AG04450 (cell line): Measurements from ENCODE around the gene LRP2BP. TPM values are rescaled to one million over a fixed set of nuclear protein-coding genes. Genes with fewer than 3 reads are reported as not detected.
A peak's percentile ranks its signal among the peaks of the same experiment; 100 is the strongest.

ENCODE experiments used
- CTCF ChIA-PET: fragments of 300-600, 350-600 bp; formaldehyde crosslinking; extraction: SDS; loops from one replicate; lab custom pipeline; 2022; ENCODE audit warnings: antibody characterized with exemption, inconsistent platforms; lab: Charles Lee
- POLR2A ChIA-PET: fragments of 350-600 bp; formaldehyde crosslinking; extraction: SDS; loops from one replicate; lab custom pipeline; 2021; ENCODE audit warnings: antibody characterized with exemption, inconsistent platforms; lab: Yijun Ruan, JAX
- DNase-seq: peaks from one replicate; pipeline ENCODE4 v3.0.0-alpha.2; 2011; ENCODE audit warnings: low read depth, low spot score
- H3K27ac ChIP-seq: one replicate; pipeline ENCODE4 v1.5.1; 2012; ENCODE audit warnings: low read depth, low read length, control low read depth
- H3K27me3 ChIP-seq: one replicate; pipeline ENCODE4 v1.6.0; 2012; ENCODE audit warnings: low read length; ENCODE audit not compliant: control insufficient read depth, insufficient read depth
- H3K4me3 ChIP-seq: 2 replicates; pipeline ENCODE4 v1.5.1; 2011; ENCODE audit warnings: mild to moderate bottlenecking, low read depth, low read length, control low read depth
- H3K9me3 ChIP-seq: 2 replicates; pipeline ENCODE4 v1.5.1; 2012; ENCODE audit warnings: low read length; ENCODE audit not compliant: control insufficient read depth, insufficient read depth
- polyA plus RNA-seq: library from polyadenylated mRNA; depleted of rRNA; stranded (reverse); fragments of >200 nt; gene quantifications from 2 replicates; pipeline ENCODE4 v1.2.3, GENCODE V29; 2011
- TF ChIP-seq, protein P1 (sequence below): IDR thresholded peaks from 2 replicates; pipeline ENCODE4 v1.5.1; 2011; ENCODE audit warnings: low read depth, low read length, control low read depth, inconsistent platforms

The LRP2BP gene
- polyA plus RNA-seq, 1 experiment: 0.05 TPM

DNA sequence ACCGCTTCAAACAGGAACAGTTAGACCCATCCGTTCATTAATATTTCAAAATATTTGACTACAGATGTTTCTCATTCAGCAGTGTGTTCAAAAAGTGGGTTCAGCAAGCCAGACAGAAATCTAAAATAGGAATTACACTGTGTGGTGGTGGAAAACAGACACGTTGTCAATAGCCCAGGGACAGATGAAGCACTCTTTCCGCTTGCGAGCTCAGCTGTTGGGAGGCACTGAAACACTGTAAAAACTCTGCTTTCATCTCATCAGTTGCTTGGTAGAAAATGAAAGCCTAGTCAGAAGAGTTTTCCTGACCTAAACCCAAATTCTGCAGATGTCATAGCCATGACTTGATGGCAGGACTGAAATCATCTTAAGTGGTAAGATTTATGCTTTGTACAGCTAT is 38.5 kb downstream of the LRP2BP start:
- Histone ChIP-seq H3K9me3 (no peaks in the 10 kb centered on the region), H3K27ac (no peak overlapping the region), H3K27me3 (no peaks in the 10 kb centered on the region), H3K4me3 (no peak overlapping the region)
- POLR2A ChIA-PET: no interaction called here
- CTCF ChIA-PET: interaction anchor here (0.7 kb wide), 1 partner anchor 32 kb away, joined by 3 read pairs; no protein-coding TSS in a partner anchor
- DNase-seq: no peak
- TF ChIP-seq, protein P1, sequence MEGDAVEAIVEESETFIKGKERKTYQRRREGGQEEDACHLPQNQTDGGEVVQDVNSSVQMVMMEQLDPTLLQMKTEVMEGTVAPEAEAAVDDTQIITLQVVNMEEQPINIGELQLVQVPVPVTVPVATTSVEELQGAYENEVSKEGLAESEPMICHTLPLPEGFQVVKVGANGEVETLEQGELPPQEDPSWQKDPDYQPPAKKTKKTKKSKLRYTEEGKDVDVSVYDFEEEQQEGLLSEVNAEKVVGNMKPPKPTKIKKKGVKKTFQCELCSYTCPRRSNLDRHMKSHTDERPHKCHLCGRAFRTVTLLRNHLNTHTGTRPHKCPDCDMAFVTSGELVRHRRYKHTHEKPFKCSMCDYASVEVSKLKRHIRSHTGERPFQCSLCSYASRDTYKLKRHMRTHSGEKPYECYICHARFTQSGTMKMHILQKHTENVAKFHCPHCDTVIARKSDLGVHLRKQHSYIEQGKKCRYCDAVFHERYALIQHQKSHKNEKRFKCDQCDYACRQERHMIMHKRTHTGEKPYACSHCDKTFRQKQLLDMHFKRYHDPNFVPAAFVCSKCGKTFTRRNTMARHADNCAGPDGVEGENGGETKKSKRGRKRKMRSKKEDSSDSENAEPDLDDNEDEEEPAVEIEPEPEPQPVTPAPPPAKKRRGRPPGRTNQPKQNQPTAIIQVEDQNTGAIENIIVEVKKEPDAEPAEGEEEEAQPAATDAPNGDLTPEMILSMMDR: no peak

DNA sequence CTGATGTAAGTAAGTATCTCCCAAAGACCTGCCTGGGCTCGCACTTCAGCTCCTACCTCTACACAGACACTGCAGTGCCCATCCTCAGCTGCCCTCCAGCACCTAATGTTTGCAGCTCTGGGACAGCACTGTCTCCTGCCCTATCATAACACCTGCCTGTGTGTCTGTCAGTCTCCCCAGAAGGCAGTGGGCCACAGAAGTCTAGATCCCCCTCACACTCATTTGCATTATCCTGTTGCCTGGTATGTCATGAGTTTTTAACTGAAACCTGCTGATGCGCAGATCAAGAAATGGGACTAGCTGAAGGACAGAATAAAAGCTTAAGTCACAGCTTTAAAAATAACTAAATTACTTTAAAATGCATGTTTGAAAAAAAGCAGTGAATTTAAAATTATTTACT is 43.0 kb downstream of the LRP2BP start:
- H3K27me3 ChIP-seq: no peaks in the 10 kb centered on the region
- H3K9me3 ChIP-seq: no peaks in the 10 kb centered on the region
- no peak for DNase-seq
- no peak overlapping the region for H3K4me3 ChIP-seq
- TF ChIP-seq, protein P1: no peak
- H3K27ac ChIP-seq: no peak overlapping the region
- ChIA-PET CTCF (no interaction called here), POLR2A (no interaction called here)

GRCh38 chr4:185352202-185352601 is 43.5 kb downstream of the LRP2BP start:
- ChIA-PET CTCF (no interaction called here), POLR2A (no interaction called here)
- Histone ChIP-seq H3K27ac (no peak overlapping the region), H3K4me3 (no peak overlapping the region), H3K27me3 (no peaks in the 10 kb centered on the region), H3K9me3 (no peaks in the 10 kb centered on the region)
- no peak for DNase-seq
- TF ChIP-seq, protein P1: no peak

- TF ChIP-seq, protein P1: no peak
- no peak for DNase-seq
- ChIA-PET POLR2A (no interaction called here), CTCF (no interaction called here)
- no peaks in the 10 kb centered on the region for H3K9me3 ChIP-seq
- no peak overlapping the region for H3K4me3 ChIP-seq
- H3K27ac ChIP-seq: no peak overlapping the region
- no peaks in the 10 kb centered on the region for H3K27me3 ChIP-seq
These were observed 44.0 kb downstream of the LRP2BP start for GRCh38 chr4:185351691-185352090.

- no peaks in the 10 kb centered on the region for H3K9me3 ChIP-seq
- DNase-seq: peak; percentile 11
- no peaks in the 10 kb centered on the region for H3K27me3 ChIP-seq
- TF ChIP-seq, protein P1: no peak
- H3K4me3 ChIP-seq: no peak overlapping the region
- CTCF ChIA-PET: no interaction called here
- POLR2A ChIA-PET: no interaction called here
- no peak overlapping the region for H3K27ac ChIP-seq
These were observed 48.6 kb downstream of the LRP2BP start for GRCh38 chr4:185346975-185347601.
